Measurements from ENCODE around the gene AMOTL2. TPM values are rescaled to one million over a fixed set of nuclear protein-coding genes. Genes with fewer than 3 reads are reported as not detected.

The AMOTL2 gene
- total and polyA plus RNA-seq, 4 donors: 54.7 to 82.9 (median 73.3) TPM

- no peak for DNase-seq (ENCODE audit: low read depth in 4 of 6, low spot score in 6 of 6)
- H3K4me1 ChIP-seq (ENCODE audit: control insufficient read depth, insufficient read depth, low read length): peaks cover 38% of the 10 kb centered on the region
- peaks cover 22% of the 10 kb centered on the region for H3K27me3 ChIP-seq (ENCODE audit: control insufficient read depth, insufficient read depth, low read length)
- WGBS (ENCODE audit: insufficient coverage): 86% methylated on average over 9 of the region's 11 CpGs
- no peaks in the 10 kb centered on the region for H3K9me3 ChIP-seq (ENCODE audit: control insufficient read depth, insufficient read depth, low read length)
- peak overlapping the region; percentile 47 for H3K4me3 ChIP-seq (ENCODE audit: low read depth, low read length)
- H3K36me3 ChIP-seq (ENCODE audit: control insufficient read depth, insufficient read depth, low read length): no peaks in the 10 kb centered on the region
- H3K27ac ChIP-seq (ENCODE audit: low read depth, low read length): peak overlapping the region; percentile 84
Observed at GRCh38 chr3:134313847-134314587, 60.2 kb downstream of the AMOTL2 start.

GRCh38 chr3:134312873-134313846 lies 61.1 kb downstream of the AMOTL2 start:
- Histone ChIP-seq H3K9me3 (ENCODE audit: control insufficient read depth, insufficient read depth, low read length) (no peaks in the 10 kb centered on the region), H3K27me3 (ENCODE audit: control insufficient read depth, insufficient read depth, low read length) (peaks cover 22% of the 10 kb centered on the region), H3K4me1 (ENCODE audit: control insufficient read depth, insufficient read depth, low read length) (peaks cover 45% of the 10 kb centered on the region), H3K4me3 (ENCODE audit: low read depth, low read length) (peak overlapping the region; percentile 47), H3K36me3 (ENCODE audit: control insufficient read depth, insufficient read depth, low read length) (no peaks in the 10 kb centered on the region), H3K27ac (ENCODE audit: low read depth, low read length) (peak overlapping the region; percentile 84)
- 12% methylated on average over 53 of the region's 74 CpGs for WGBS (ENCODE audit: insufficient coverage)
- DNase-seq (ENCODE audit: low read depth in 4 of 6, low spot score in 6 of 6): peak in 1 of 6 donors; percentile 66

GRCh38 chr3:134312072-134312872 lies 62.0 kb downstream of the AMOTL2 start:
- Histone ChIP-seq H3K9me3 (ENCODE audit: control insufficient read depth, insufficient read depth, low read length) (no peaks in the 10 kb centered on the region), H3K27ac (ENCODE audit: low read depth, low read length) (peak overlapping the region; percentile 48), H3K36me3 (ENCODE audit: control insufficient read depth, insufficient read depth, low read length) (no peaks in the 10 kb centered on the region), H3K4me3 (ENCODE audit: low read depth, low read length) (no peak overlapping the region), H3K4me1 (ENCODE audit: control insufficient read depth, insufficient read depth, low read length) (peaks cover 48% of the 10 kb centered on the region), H3K27me3 (ENCODE audit: control insufficient read depth, insufficient read depth, low read length) (peaks cover 22% of the 10 kb centered on the region)
- peak in 2 of 6 donors; percentile 12 to 44 for DNase-seq (ENCODE audit: low read depth in 4 of 6, low spot score in 6 of 6)
- WGBS (ENCODE audit: insufficient coverage): 74% methylated on average over 25 of the region's 28 CpGs

GRCh38 chr3:134311693-134312071 lies 62.6 kb downstream of the AMOTL2 start:
- Histone ChIP-seq H3K27me3 (ENCODE audit: control insufficient read depth, insufficient read depth, low read length) (peaks cover 22% of the 10 kb centered on the region), H3K4me1 (ENCODE audit: control insufficient read depth, insufficient read depth, low read length) (peaks cover 48% of the 10 kb centered on the region), H3K4me3 (ENCODE audit: low read depth, low read length) (no peak overlapping the region), H3K36me3 (ENCODE audit: control insufficient read depth, insufficient read depth, low read length) (no peaks in the 10 kb centered on the region), H3K9me3 (ENCODE audit: control insufficient read depth, insufficient read depth, low read length) (no peaks in the 10 kb centered on the region), H3K27ac (ENCODE audit: low read depth, low read length) (no peak overlapping the region)
- 77% methylated on average over 3 of the region's 5 CpGs for WGBS (ENCODE audit: insufficient coverage)
- no peak for DNase-seq (ENCODE audit: low read depth in 4 of 6, low spot score in 6 of 6)

- Histone ChIP-seq H3K4me3 (ENCODE audit: low read depth, low read length) (no peak overlapping the region), H3K36me3 (ENCODE audit: control insufficient read depth, insufficient read depth, low read length) (no peaks in the 10 kb centered on the region), H3K27ac (ENCODE audit: low read depth, low read length) (no peak overlapping the region), H3K9me3 (ENCODE audit: control insufficient read depth, insufficient read depth, low read length) (no peaks in the 10 kb centered on the region), H3K27me3 (ENCODE audit: control insufficient read depth, insufficient read depth, low read length) (peaks cover 22% of the 10 kb centered on the region), H3K4me1 (ENCODE audit: control insufficient read depth, insufficient read depth, low read length) (peaks cover 48% of the 10 kb centered on the region)
- DNase-seq (ENCODE audit: low read depth in 4 of 6, low spot score in 6 of 6): no peak
- WGBS (ENCODE audit: insufficient coverage): 0% methylated on average over 1 of the region's 2 CpGs
Observed at GRCh38 chr3:134311265-134311664, 63.0 kb downstream of the AMOTL2 start.

- Histone ChIP-seq H3K4me1 (ENCODE audit: control insufficient read depth, insufficient read depth, low read length) (peaks cover 41% of the 10 kb centered on the region), H3K36me3 (ENCODE audit: control insufficient read depth, insufficient read depth, low read length) (no peaks in the 10 kb centered on the region), H3K9me3 (ENCODE audit: control insufficient read depth, insufficient read depth, low read length) (no peaks in the 10 kb centered on the region), H3K4me3 (ENCODE audit: low read depth, low read length) (no peak overlapping the region), H3K27me3 (ENCODE audit: control insufficient read depth, insufficient read depth, low read length) (peaks cover 22% of the 10 kb centered on the region), H3K27ac (ENCODE audit: low read depth, low read length) (no peak overlapping the region)
- 64% methylated on average over 4 of the region's 9 CpGs for WGBS (ENCODE audit: insufficient coverage)
- DNase-seq (ENCODE audit: low read depth in 4 of 6, low spot score in 6 of 6): no peak
Observed at GRCh38 chr3:134309987-134310700, 64.1 kb downstream of the AMOTL2 start.

- peak; percentile 62 to 94 (median 74) for DNase-seq (ENCODE audit: low read depth in 4 of 6, low spot score in 6 of 6)
- peak overlapping the region; percentile 79 for H3K27ac ChIP-seq (ENCODE audit: low read depth, low read length)
- H3K27me3 ChIP-seq (ENCODE audit: control insufficient read depth, insufficient read depth, low read length): peaks cover 9% of the 10 kb centered on the region
- no peak overlapping the region for H3K4me3 ChIP-seq (ENCODE audit: low read depth, low read length)
- H3K4me1 ChIP-seq (ENCODE audit: control insufficient read depth, insufficient read depth, low read length): peaks cover 27% of the 10 kb centered on the region
- no peaks in the 10 kb centered on the region for H3K9me3 ChIP-seq (ENCODE audit: control insufficient read depth, insufficient read depth, low read length)
- WGBS (ENCODE audit: insufficient coverage): 8% methylated on average over 6 of the region's 11 CpGs
- H3K36me3 ChIP-seq (ENCODE audit: control insufficient read depth, insufficient read depth, low read length): no peaks in the 10 kb centered on the region
Observed at GRCh38 chr3:134308350-134308891, 65.8 kb downstream of the AMOTL2 start.

- Histone ChIP-seq H3K9me3 (ENCODE audit: control insufficient read depth, insufficient read depth, low read length) (no peaks in the 10 kb centered on the region), H3K4me1 (ENCODE audit: control insufficient read depth, insufficient read depth, low read length) (peaks cover 18% of the 10 kb centered on the region), H3K36me3 (ENCODE audit: control insufficient read depth, insufficient read depth, low read length) (no peaks in the 10 kb centered on the region), H3K27me3 (ENCODE audit: control insufficient read depth, insufficient read depth, low read length) (peaks cover 3% of the 10 kb centered on the region), H3K27ac (ENCODE audit: low read depth, low read length) (no peak overlapping the region), H3K4me3 (ENCODE audit: low read depth, low read length) (no peak overlapping the region)
- WGBS (ENCODE audit: insufficient coverage): 80% methylated on average over 1 of the region's 2 CpGs
- DNase-seq (ENCODE audit: low read depth in 4 of 6, low spot score in 6 of 6): no peak
Observed at GRCh38 chr3:134307425-134307824, 66.8 kb downstream of the AMOTL2 start.

All from spinal cord (tissue), 10 donors.